Measurements from ENCODE around the gene NOL7.

The NOL7 gene

GRCh38 chr6:13660273-13660672 is 45.1 kb downstream of the NOL7 start:
- no peak for DNase-seq

DNA sequence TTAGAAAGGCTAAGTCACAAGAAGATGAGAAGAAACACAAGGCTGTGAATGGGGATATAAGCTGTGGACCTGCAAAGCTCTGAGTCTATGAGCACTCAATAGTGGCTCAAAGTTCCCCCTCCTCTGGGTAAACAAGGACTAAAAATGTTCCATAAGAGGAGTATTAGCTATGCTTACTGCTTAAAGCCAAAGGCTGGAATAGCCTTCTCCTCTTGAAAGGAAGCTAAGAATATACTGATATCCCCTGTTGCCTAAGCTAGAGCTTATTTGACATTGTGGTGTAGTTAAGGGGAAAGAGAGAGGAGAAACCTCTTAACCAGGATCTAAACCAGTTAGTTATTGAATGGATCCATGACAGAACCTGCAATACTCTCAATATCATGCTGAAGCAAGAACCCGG is 45.8 kb downstream of the NOL7 start:
- no peak for DNase-seq

DNA sequence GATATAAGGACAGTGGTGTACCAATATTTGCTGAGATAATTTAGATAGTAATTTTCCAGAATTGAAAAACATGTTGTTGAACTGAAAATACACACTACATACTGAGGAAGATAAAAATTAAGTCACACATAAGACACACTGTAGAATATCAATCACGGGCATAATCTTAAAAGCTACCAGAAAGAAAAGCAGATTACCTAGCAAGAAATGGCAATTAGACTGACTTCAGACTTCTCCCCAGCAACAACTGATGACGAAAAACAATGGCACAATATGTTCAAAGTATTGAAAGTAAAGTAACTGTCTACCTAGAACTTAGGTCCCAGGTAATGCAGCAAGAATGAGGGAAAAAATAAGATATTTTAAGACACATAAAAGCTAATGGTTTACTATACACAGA is 46.5 kb downstream of the NOL7 start:
- no peak for DNase-seq

DNA sequence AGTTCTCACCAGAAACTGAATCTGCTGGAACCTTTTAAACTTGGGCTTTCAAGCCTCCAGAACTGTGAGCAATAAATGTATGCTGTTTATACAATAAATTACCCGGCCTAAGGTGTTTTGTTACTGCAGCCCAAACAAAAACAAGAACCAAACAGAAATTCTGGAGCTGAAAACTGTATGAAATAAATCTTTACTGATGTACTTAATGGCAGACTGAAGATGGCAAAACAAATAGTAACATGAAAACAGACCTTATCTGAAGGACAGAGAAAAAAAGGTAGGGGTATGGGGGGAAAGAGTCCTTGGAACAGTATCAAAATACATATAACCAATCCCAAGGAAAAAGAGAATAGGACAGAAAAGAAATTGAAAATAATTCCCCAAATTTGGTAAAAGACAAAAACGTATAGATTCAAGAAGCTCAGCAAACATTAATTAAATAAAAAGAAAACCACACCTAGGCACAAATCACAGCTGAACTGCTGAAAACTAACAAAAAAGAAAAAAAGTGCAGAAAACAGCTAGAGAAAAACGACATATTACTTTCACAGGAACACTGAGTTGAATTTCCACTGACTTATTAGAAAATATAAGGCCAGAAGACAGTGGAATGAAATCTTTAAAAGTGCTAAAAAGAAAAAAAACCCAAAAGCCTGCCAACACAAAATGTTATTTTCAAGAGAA is 47.7 kb downstream of the NOL7 start:
- no peak for DNase-seq

DNA sequence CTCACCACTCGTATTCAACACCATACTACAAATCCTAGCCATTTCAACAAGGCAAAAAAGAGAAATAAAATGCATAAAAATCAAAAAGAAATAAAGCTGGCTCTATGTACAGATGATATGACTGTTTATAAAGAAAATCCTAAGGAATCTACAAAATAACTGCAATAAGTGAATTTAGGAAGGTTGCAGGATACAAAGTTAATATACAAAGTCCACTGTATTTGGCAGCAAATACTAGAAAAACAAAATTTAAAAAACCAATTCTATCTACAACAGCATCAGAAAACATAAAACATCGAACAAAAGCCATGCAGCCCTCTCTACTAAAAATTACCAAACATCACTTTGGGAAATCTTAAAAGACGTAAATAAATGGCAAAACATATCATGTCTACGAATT is 48.9 kb downstream of the NOL7 start:
- DNase-seq, result no peak

DNA sequence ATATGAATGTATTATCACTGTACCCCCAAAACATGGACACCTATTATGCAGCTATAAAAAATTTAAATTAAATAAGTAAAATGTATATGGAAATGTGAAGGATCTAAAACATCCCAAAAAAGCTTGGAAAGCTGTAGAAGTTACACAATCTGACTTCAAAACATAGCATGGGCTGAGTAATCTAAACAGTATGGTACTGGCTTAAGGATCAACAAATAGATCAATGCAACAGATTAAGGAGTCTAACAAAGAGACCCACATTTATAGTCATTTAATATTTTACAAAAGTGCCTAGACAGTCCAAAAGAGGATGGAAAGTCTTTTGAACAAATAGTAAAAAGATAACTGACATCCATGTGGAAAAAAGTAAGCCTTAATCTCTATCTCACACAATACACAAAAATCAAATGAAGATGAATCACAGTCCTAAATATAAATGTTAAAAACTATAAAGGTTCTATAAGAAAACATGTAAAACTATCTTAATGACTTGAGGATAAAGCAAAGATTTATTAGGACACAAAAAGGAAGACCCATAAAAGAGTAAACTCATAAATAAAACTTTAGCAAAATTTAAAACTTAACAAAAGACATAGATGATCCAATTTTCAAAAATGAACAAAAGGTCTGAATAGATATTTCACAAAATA is 49.7 kb downstream of the NOL7 start:
- no peak for DNase-seq

- no peak for DNase-seq
Observed at GRCh38 chr6:13666194-13667105, 51.3 kb downstream of the NOL7 start.

DNA sequence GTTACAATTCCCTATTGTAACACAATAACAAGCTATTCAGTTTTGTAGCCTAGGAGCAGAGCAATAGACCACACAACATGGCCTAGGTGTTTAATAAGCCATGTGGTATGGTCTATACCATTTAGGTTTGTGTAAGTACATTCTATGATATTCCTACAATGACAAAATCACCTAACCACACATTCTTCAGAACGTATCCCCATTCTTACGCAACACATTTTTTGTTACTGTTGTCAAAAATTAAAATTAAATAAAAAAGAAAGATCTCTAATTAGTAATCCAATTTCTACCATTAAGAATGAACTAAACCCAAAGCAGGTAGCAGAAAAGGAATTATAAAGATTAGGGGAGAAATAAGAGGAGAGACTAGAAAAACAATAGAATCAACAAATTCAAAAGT is 52.5 kb downstream of the NOL7 start:
- no peak for DNase-seq

DNA sequence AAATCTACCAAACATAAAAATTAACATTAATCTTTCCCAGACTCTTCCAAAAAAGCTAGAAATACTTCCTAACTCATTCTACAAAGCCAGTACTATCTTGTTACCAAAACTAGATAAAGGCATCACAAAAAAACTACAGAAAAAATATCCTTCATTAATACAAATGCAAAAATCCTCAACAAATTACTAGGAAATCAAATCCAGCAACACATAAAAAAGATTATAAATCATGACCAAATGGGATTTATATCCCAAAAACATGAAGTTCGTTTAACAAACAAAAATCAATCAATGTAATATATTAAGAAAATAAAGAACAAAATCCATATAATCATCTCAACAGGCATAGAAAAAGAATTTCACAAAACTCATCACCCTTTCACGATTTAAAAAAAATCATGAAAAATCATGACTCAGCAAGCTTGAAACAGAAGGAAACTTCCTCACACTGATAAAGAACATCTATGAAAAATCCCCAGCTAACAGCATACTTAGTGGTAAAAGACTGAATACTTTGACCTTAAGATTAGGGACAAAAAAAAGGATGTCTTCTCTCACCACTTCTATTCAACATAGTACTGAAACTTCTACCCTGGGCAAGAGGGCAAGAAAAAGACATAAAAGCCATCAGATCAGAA is 53.3 kb downstream of the NOL7 start:
- DNase-seq, result no peak

- no peak for DNase-seq
Observed at GRCh38 chr6:13669476-13669875, 54.3 kb downstream of the NOL7 start.

All from NCI-H1105 (cell line).